Liver (tissue), 3 donors: ENCODE results near the gene DIAPH2.

Experiments
- GABPA ChIP-seq, 2 donors: IDR thresholded peaks in 1 of 2; conservative IDR thresholded peaks in 1 of 2; 2 replicates each; pipeline ENCODE4 v1.6.1; 2016; ENCODE audit warnings: antibody characterized with exemption in 2 of 2, mild to moderate bottlenecking in 1 of 2, moderate library complexity in 1 of 2
- HNF4A ChIP-seq, 2 donors: conservative IDR thresholded peaks; 2 replicates each; pipeline ENCODE4 v1.6.1; 2016; ENCODE audit warnings: antibody characterized with exemption in 2 of 2, mild to moderate bottlenecking in 2 of 2
- JUND ChIP-seq, 2 donors: IDR thresholded peaks; 2 replicates each; pipeline ENCODE4 v1.6.1; 2016; ENCODE audit warnings: antibody characterized with exemption in 2 of 2
- RAD21 ChIP-seq, 2 donors: IDR thresholded peaks; 2 replicates each; pipeline ENCODE4 v1.6.1; 2016; ENCODE audit warnings: antibody characterized with exemption in 2 of 2, mild to moderate bottlenecking in 2 of 2
- RXRA ChIP-seq, 2 donors: IDR thresholded peaks; 2 replicates each; pipeline ENCODE4 v1.6.1; 2017 to 2018; ENCODE audit warnings: antibody characterized with exemption in 2 of 2, mild to moderate bottlenecking in 1 of 2
- SP1 ChIP-seq: IDR thresholded peaks from 2 replicates; pipeline ENCODE4 v1.6.1; 2018; ENCODE audit warnings: antibody characterized with exemption, mild to moderate bottlenecking
- TAF1 ChIP-seq: conservative IDR thresholded peaks from 2 replicates; pipeline ENCODE4 v1.6.1; 2016; ENCODE audit warnings: antibody characterized with exemption, mild to moderate bottlenecking
- YY1 ChIP-seq: IDR thresholded peaks from 2 replicates; pipeline ENCODE4 v1.6.1; 2016; ENCODE audit warnings: antibody characterized with exemption, mild to moderate bottlenecking
- TF ChIP-seq, protein P1 (sequence below): fragments of 150-350 bp; IDR thresholded peaks from 2 replicates; pipeline ENCODE4 v1.5.1; 2017; ENCODE audit warnings: improper control_type of control experiment, low read depth, low read length; ENCODE audit not compliant: missing input control
- TF ChIP-seq, protein P2 (sequence below): IDR thresholded peaks from 2 replicates; pipeline ENCODE4 v1.6.1; 2016; ENCODE audit warnings: antibody characterized with exemption
- TF ChIP-seq, protein P3 (sequence below): IDR thresholded peaks from 2 replicates; pipeline ENCODE4 v1.6.1; 2016; ENCODE audit warnings: antibody characterized with exemption, mild to moderate bottlenecking
- TF ChIP-seq, protein P4 (sequence below): IDR thresholded peaks from 2 replicates; pipeline ENCODE4 v1.6.1; 2016; ENCODE audit warnings: antibody characterized with exemption
- donor health status: healthy.
- donor health status: healthy.

DNA sequence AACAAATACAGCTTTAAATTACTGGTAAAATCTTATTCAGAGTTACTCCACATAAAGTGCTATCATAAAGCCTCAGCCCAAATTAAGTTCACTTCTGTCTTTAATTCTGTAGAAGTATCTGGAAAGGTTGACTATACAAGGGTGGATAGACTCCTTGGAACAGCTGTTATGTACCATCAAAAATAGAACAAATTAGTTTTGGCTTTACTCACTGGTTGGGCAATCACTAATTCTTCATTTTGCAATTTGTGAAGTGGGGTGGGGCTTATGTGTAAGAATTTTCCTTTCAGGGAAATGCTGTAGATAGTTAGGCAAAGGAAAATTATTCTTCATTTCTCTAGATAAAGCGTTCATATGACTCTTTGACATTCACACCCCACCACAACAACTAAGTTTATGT is 7.8 kb downstream of the DIAPH2 start:
- TF ChIP-seq, protein P1, sequence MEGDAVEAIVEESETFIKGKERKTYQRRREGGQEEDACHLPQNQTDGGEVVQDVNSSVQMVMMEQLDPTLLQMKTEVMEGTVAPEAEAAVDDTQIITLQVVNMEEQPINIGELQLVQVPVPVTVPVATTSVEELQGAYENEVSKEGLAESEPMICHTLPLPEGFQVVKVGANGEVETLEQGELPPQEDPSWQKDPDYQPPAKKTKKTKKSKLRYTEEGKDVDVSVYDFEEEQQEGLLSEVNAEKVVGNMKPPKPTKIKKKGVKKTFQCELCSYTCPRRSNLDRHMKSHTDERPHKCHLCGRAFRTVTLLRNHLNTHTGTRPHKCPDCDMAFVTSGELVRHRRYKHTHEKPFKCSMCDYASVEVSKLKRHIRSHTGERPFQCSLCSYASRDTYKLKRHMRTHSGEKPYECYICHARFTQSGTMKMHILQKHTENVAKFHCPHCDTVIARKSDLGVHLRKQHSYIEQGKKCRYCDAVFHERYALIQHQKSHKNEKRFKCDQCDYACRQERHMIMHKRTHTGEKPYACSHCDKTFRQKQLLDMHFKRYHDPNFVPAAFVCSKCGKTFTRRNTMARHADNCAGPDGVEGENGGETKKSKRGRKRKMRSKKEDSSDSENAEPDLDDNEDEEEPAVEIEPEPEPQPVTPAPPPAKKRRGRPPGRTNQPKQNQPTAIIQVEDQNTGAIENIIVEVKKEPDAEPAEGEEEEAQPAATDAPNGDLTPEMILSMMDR = no peak
- TF ChIP-seq, protein P2, sequence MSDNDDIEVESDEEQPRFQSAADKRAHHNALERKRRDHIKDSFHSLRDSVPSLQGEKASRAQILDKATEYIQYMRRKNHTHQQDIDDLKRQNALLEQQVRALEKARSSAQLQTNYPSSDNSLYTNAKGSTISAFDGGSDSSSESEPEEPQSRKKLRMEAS = no peak
- no peak for TF ChIP-seq YY1
- TF ChIP-seq RAD21 (IDR thresholded peaks at IDR 0.05) = no peak
- TF ChIP-seq, protein P3, sequence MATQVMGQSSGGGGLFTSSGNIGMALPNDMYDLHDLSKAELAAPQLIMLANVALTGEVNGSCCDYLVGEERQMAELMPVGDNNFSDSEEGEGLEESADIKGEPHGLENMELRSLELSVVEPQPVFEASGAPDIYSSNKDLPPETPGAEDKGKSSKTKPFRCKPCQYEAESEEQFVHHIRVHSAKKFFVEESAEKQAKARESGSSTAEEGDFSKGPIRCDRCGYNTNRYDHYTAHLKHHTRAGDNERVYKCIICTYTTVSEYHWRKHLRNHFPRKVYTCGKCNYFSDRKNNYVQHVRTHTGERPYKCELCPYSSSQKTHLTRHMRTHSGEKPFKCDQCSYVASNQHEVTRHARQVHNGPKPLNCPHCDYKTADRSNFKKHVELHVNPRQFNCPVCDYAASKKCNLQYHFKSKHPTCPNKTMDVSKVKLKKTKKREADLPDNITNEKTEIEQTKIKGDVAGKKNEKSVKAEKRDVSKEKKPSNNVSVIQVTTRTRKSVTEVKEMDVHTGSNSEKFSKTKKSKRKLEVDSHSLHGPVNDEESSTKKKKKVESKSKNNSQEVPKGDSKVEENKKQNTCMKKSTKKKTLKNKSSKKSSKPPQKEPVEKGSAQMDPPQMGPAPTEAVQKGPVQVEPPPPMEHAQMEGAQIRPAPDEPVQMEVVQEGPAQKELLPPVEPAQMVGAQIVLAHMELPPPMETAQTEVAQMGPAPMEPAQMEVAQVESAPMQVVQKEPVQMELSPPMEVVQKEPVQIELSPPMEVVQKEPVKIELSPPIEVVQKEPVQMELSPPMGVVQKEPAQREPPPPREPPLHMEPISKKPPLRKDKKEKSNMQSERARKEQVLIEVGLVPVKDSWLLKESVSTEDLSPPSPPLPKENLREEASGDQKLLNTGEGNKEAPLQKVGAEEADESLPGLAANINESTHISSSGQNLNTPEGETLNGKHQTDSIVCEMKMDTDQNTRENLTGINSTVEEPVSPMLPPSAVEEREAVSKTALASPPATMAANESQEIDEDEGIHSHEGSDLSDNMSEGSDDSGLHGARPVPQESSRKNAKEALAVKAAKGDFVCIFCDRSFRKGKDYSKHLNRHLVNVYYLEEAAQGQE = no peak
- no peak for TF ChIP-seq TAF1
- TF ChIP-seq SP1 = no peak
- no peak for TF ChIP-seq RXRA (IDR thresholded peaks at IDR 0.05)
- no peak for TF ChIP-seq JUND (IDR thresholded peaks at IDR 0.05)
- TF ChIP-seq HNF4A (conservative IDR thresholded peaks at IDR 0.05) = peak in 1 of 2 donors; percentile 2
- TF ChIP-seq, protein P4, sequence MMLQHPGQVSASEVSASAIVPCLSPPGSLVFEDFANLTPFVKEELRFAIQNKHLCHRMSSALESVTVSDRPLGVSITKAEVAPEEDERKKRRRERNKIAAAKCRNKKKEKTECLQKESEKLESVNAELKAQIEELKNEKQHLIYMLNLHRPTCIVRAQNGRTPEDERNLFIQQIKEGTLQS = no peak
- TF ChIP-seq GABPA (IDR thresholded peaks at IDR 0.05 in 1 of 2, conservative IDR thresholded peaks at IDR 0.05 in 1 of 2) = no peak
